ENCODE measurements around the gene CTNNA3.

Gene CTNNA3

GRCh38 chr10:67114945-67115344 lies 581.0 kb downstream of the CTNNA3 start:
- DNase-seq (ENCODE audit: low read depth): no peak

GRCh38 chr10:67112765-67113164 lies 583.2 kb downstream of the CTNNA3 start:
- DNase-seq (ENCODE audit: low read depth): no peak

- DNase-seq (ENCODE audit: low read depth): no peak
Measured at GRCh38 chr10:67110286-67110685, 585.7 kb downstream of the CTNNA3 start.

GRCh38 chr10:67107670-67108069 lies 588.3 kb downstream of the CTNNA3 start:
- no peak for DNase-seq (ENCODE audit: low read depth)

GRCh38 chr10:67100951-67101350 lies 595.0 kb downstream of the CTNNA3 start:
- DNase-seq (ENCODE audit: low read depth): no peak

- no peak for DNase-seq (ENCODE audit: low read depth)
Measured at GRCh38 chr10:67098461-67098860, 597.5 kb downstream of the CTNNA3 start.

- DNase-seq (ENCODE audit: low read depth): no peak
Measured at GRCh38 chr10:67095531-67095930, 600.5 kb downstream of the CTNNA3 start.

- no peak for DNase-seq (ENCODE audit: low read depth)
Measured at GRCh38 chr10:67088036-67088435, 608.0 kb downstream of the CTNNA3 start.

GRCh38 chr10:67087135-67087425 lies 608.9 kb downstream of the CTNNA3 start:
- DNase-seq (ENCODE audit: low read depth): no peak

- DNase-seq (ENCODE audit: low read depth): no peak
Measured at GRCh38 chr10:67086327-67087134, 609.5 kb downstream of the CTNNA3 start.

- no peak for DNase-seq (ENCODE audit: low read depth)
Measured at GRCh38 chr10:67079126-67079525, 616.9 kb downstream of the CTNNA3 start.

- DNase-seq (ENCODE audit: low read depth): no peak
Measured at GRCh38 chr10:67077376-67077775, 618.6 kb downstream of the CTNNA3 start.

GRCh38 chr10:67076144-67076543 lies 619.9 kb downstream of the CTNNA3 start:
- DNase-seq (ENCODE audit: low read depth): no peak

GRCh38 chr10:67075491-67075971 lies 620.5 kb downstream of the CTNNA3 start:
- no peak for DNase-seq (ENCODE audit: low read depth)

GRCh38 chr10:67072654-67073053 lies 623.3 kb downstream of the CTNNA3 start:
- no peak for DNase-seq (ENCODE audit: low read depth)

GRCh38 chr10:67050415-67050814 lies 645.6 kb downstream of the CTNNA3 start:
- no peak for DNase-seq (ENCODE audit: low read depth)

- no peak for DNase-seq (ENCODE audit: low read depth)
Measured at GRCh38 chr10:67049988-67050387, 646.0 kb downstream of the CTNNA3 start.

- no peak for DNase-seq (ENCODE audit: low read depth)
Measured at GRCh38 chr10:67046507-67046906, 649.5 kb downstream of the CTNNA3 start.

GRCh38 chr10:67045404-67045803 lies 650.6 kb downstream of the CTNNA3 start:
- DNase-seq (ENCODE audit: low read depth): no peak

GRCh38 chr10:67043041-67043440 lies 653.0 kb downstream of the CTNNA3 start:
- no peak for DNase-seq (ENCODE audit: low read depth)

GRCh38 chr10:67036808-67037207 lies 659.2 kb downstream of the CTNNA3 start:
- no peak for DNase-seq (ENCODE audit: low read depth)

GRCh38 chr10:67033878-67034277 lies 662.1 kb downstream of the CTNNA3 start:
- DNase-seq (ENCODE audit: low read depth): no peak

- no peak for DNase-seq (ENCODE audit: low read depth)
Measured at GRCh38 chr10:67022099-67022498, 673.9 kb downstream of the CTNNA3 start.

GRCh38 chr10:67017218-67017617 lies 678.8 kb downstream of the CTNNA3 start:
- DNase-seq (ENCODE audit: low read depth): no peak
